K562 (cell line): ENCODE data around the gene OVOL3. TPM values are rescaled to one million over a fixed set of nuclear protein-coding genes. Genes with fewer than 3 reads are reported as not detected.

Source experiments
- ATAC-seq: fragments of 200-7000 bp; cut with Tn5 transposase; 3 replicates; pipeline ENCODE4 v1.9.1; 2020; ENCODE audit warnings: moderate library complexity
- BruUV-seq: library from RNA; stranded (reverse); fragments of 400-500 nt; replicated peaks from 2 replicates; lab custom pipeline; 2021; lab: Mats Ljungman, UMichigan
- CTCF ChIA-PET: fragments of 300-600 bp; formaldehyde crosslinking; extraction: SDS; loops from one replicate; lab custom pipeline; 2021; ENCODE audit warnings: low intra/inter-chr PET ratio; lab: Yijun Ruan, JAX
- POLR2A ChIA-PET: fragments of 300-600, 350-650 bp; sonication (Branson Sonifier 250); formaldehyde crosslinking; extraction: SDS; loops from one replicate; lab custom pipeline; 2021; ENCODE audit warnings: antibody characterized with exemption, inconsistent platforms; lab: Yijun Ruan, JAX
- DNase-seq, 4 experiments: peaks; one replicate each; pipeline versions ENCODE4 v3.0.0 to v3.0.0-alpha.2; 2011 to 2018; ENCODE audit warnings: low spot score in 3 of 4, mixed read lengths in 3 of 4; ENCODE audit errors: extremely low read depth in 1 of 4
- FAIRE-seq: peaks from 2 replicates; lab custom pipeline; 2011; peaks lifted over from hg19 to GRCh38; lab: Jason Lieb, UNC
- H2AFZ ChIP-seq: 2 replicates; pipeline ENCODE4 v1.6.0; 2011; ENCODE audit warnings: low read depth, low read length, control low read depth, inconsistent platforms
- H3K27ac ChIP-seq: fragments of 200-600 bp; 3 replicates; pipeline ENCODE4 v1.8.0; 2011; ENCODE audit warnings: low read depth, mild to moderate bottlenecking, control low read depth, inconsistent platforms, low read length, moderate library complexity, mixed read lengths; ENCODE audit errors: extremely low read depth
- H3K27me3 ChIP-seq, 2 experiments: fragments of 300-600 bp in 1 of 2; 2 replicates in 1 of 2; 3 replicates in 1 of 2; pipeline versions ENCODE4 v1.6.0 to v1.8.0; 2011; ENCODE audit warnings: inconsistent platforms in 2 of 2, low read length in 2 of 2, mild to moderate bottlenecking in 1 of 2, mixed read lengths in 1 of 2, moderate library complexity in 1 of 2; ENCODE audit not compliant: control insufficient read depth in 2 of 2, insufficient read depth in 2 of 2
- H3K36me3 ChIP-seq: fragments of 300-600 bp; 3 replicates; pipeline ENCODE4 v1.8.0; 2011; ENCODE audit warnings: mild to moderate bottlenecking, low read length, inconsistent platforms; ENCODE audit not compliant: control insufficient read depth, insufficient read depth
- H3K4me1 ChIP-seq, 2 experiments: fragments of 200-600 bp in 1 of 2; replicated peaks in 1 of 2; 2 replicates in 1 of 2; 3 replicates in 1 of 2; pipeline versions ENCODE4 v1.5.1 to v1.8.0; 2011; ENCODE audit warnings: inconsistent platforms in 2 of 2, low read length in 2 of 2, mild to moderate bottlenecking in 1 of 2, mixed read lengths in 1 of 2, moderate library complexity in 1 of 2; ENCODE audit not compliant: control insufficient read depth in 2 of 2, insufficient read depth in 2 of 2
- H3K4me2 ChIP-seq: 2 replicates; pipeline ENCODE4 v1.6.1; 2011; ENCODE audit warnings: low read length, control low read depth, inconsistent platforms, mixed read lengths; ENCODE audit not compliant: insufficient read depth
- H3K4me3 ChIP-seq: fragments of 200-600 bp; sonication (generic), shearing (Covaris generic); 2 replicates; pipeline ENCODE4 v1.5.1; 2016; ENCODE audit warnings: control low read depth, inconsistent platforms
- H3K79me2 ChIP-seq: fragments of 200-600 bp; 3 replicates; pipeline ENCODE4 v1.8.0; 2011; ENCODE audit warnings: low read length, inconsistent platforms; ENCODE audit not compliant: control insufficient read depth, insufficient read depth
- H3K9ac ChIP-seq, 2 experiments: 2 replicates each; pipeline versions ENCODE4 v1.6.0 to v1.6.1; 2011; ENCODE audit warnings: low read depth in 2 of 2, low read length in 2 of 2, control low read depth in 1 of 2, inconsistent platforms in 1 of 2, mild to moderate bottlenecking in 1 of 2, mixed read lengths in 1 of 2; ENCODE audit not compliant: insufficient read depth in 1 of 2
- H3K9me1 ChIP-seq: one replicate; pipeline ENCODE4 v1.6.0; 2011; ENCODE audit warnings: inconsistent platforms, mild to moderate bottlenecking, low read length, moderate library complexity; ENCODE audit not compliant: control insufficient read depth, insufficient read depth
- H3K9me3 ChIP-seq: replicated peaks from 2 replicates; pipeline ENCODE4 v1.5.1; 2011; ENCODE audit warnings: low read depth, low read length, inconsistent platforms; ENCODE audit not compliant: control insufficient read depth, insufficient read depth
- H4K20me1 ChIP-seq: replicated peaks from 2 replicates; pipeline ENCODE4 v1.6.1; 2011; ENCODE audit warnings: low read length, inconsistent platforms, mixed read lengths; ENCODE audit not compliant: control insufficient read depth, insufficient read depth
- NFATC3 ChIP-seq: fragments of 450-650 bp; IDR thresholded peaks from 2 replicates; pipeline ENCODE4 v1.6.1; 2017; ENCODE audit warnings: mild to moderate bottlenecking
- TCFL5 ChIP-seq: fragments of 250-450 bp; sonication (Bioruptor Pico); conservative IDR thresholded peaks from 2 replicates; pipeline ENCODE4 v1.6.1; 2021; ENCODE audit warnings: mild to moderate bottlenecking, moderate library complexity, matching md5 sums
- WGBS: fragments of 100-300 bp; shearing (Covaris generic); methylation state at CpG from one replicate; pipeline ENCODE4 v1.1.6; 2016; ENCODE audit warnings: low coverage, mixed read lengths; ENCODE audit not compliant: insufficient coverage; ENCODE audit errors: missing lambda C conversion rate; 5-methylcytosine and 5-hydroxymethylcytosine counted together
- in situ Hi-C: fragments of 300-500 bp; cut with MboI; formaldehyde crosslinking; loops from 4 replicates; pipeline ENCODE4 v1.15.0; 2018; ENCODE audit warnings: inconsistent platforms, mixed read lengths
- intact Hi-C: fragments of 100-400 bp; cut with micrococcal nuclease; formaldehyde crosslinking; loops from 2 replicates; pipeline ENCODE4 v1.14.2; 2022
- polyA plus RNA-seq, 8 experiments: library from polyadenylated mRNA; depleted of rRNA in 4 of 8; stranded (reverse) in 5 of 8; unstranded in 3 of 8; fragments of >200 nt; fragmentation: Nextera tagmentation in 2 of 8; fragmentation: Illumina TruSeq in 1 of 8; extraction: Ambion mirVana in 2 of 8; extraction: Trizol in 1 of 8; gene quantifications; 2 replicates each; pipeline versions ENCODE4 v1.2.1 to v1.2.3, GENCODE V29; 2011 to 2014; ENCODE audit warnings: inconsistent platforms in 1 of 8, missing spikeins in 1 of 8
- total RNA-seq, 7 experiments: library from RNA; depleted of rRNA in 6 of 7; stranded (reverse); fragments of >200 nt in 6 of 7; fragmentation: Illumina TruSeq in 2 of 7; extraction: Trizol in 2 of 7; gene quantifications; 2 replicates each; pipeline versions ENCODE4 v1.2.1 to v1.2.3, GENCODE V29; 2011 to 2021; ENCODE audit warnings: low replicate concordance in 1 of 7
- TF ChIP-seq, protein P1 (sequence below): fragments of 450-650 bp; IDR thresholded peaks from 2 replicates; pipeline ENCODE4 v1.6.1; 2016

OVOL3 gene
- total and polyA plus RNA-seq, 9 of the 15 experiments (the other 6 are each of a cell fraction or from before 2014, with no cell fraction given) = not detected

DNA sequence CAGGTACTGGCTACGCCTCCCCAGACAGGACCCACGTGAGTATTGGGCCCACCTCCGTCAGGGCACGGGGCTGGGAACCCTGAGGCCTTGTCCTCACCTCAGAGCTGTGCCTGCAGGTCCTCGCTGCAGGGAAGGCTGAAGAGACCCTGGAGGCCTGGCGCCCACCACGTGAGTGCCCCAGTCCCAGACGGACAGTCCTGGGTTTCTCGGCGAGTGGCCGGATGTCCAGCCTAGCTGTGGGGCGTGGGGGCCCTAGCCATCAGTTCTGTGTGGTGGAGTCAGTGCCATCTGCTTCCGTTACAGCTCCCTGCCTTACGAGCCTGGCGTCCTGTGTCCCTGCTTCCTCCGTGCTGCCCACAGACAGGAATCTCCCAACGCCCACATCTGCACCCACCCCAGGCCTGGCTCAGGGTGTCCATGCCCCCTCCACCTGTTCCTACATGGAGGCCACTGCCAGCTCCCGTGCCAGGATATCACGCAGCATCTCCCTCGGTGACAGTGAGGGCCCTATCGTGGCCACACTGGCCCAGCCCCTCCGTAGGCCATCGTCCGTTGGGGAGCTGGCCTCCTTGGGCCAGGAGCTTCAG lies 7.8 kb upstream of the OVOL3 start:
- Histone ChIP-seq H3K27ac (peak overlapping the region; percentile 31; the same call in 1 of the 3 replicates), H3K4me2 (no peak overlapping the region), H3K27me3 (no peaks in the 10 kb centered on the region), H3K9me1 (peaks cover 8% of the 10 kb centered on the region), H3K4me1 (peaks cover 15 to 54% of the 10 kb centered on the region in 2 experiments; a peak in 4 of 5 replicates), H2AFZ (no peak overlapping the region), H3K9me3 (no peaks in the 10 kb centered on the region), H3K79me2 (no peaks in the 10 kb centered on the region), H3K36me3 (peaks cover 84% of the 10 kb centered on the region), H3K4me3 (no peak overlapping the region), H3K9ac (peak overlapping the region in 1 of 2 experiments; percentile 84; a peak in 2 of 4 replicates), H4K20me1 (no peaks in the 10 kb centered on the region)
- intact Hi-C loops (no loop called here), in situ Hi-C loops (no loop called here)
- POLR2A ChIA-PET = interaction anchor here (0.9 to 3.5 kb wide), 4 partner anchors 8 to 47 kb away, joined by 3 to 10 read pairs (median 8); partner anchors contain the start of gene POLR2I
- TF ChIP-seq, protein P1, sequence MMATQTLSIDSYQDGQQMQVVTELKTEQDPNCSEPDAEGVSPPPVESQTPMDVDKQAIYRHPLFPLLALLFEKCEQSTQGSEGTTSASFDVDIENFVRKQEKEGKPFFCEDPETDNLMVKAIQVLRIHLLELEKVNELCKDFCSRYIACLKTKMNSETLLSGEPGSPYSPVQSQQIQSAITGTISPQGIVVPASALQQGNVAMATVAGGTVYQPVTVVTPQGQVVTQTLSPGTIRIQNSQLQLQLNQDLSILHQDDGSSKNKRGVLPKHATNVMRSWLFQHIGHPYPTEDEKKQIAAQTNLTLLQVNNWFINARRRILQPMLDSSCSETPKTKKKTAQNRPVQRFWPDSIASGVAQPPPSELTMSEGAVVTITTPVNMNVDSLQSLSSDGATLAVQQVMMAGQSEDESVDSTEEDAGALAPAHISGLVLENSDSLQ = no peak
- TF ChIP-seq NFATC3 (no peak), TCFL5 (CRISPR knock-in tag) (no peak)
- ATAC-seq (no peak), DNase-seq (no peak), FAIRE-seq (no peak)
- CTCF ChIA-PET = no interaction called here
- no TSS peak for BruUV-seq
- 94% methylated on average over 21 of the region's 24 CpGs for WGBS
